AG08395 (cell line): ENCODE data around the gene WIPF1.

ENCODE experiments used
- DNase-seq: peaks from one replicate; pipeline ENCODE4 v3.0.0; 2012; ENCODE audit warnings: mixed read lengths, low spot score

The WIPF1 gene

GRCh38 chr2:174621323-174621722, 23.7 kb upstream of the WIPF1 start:
- DNase-seq = no peak

- no peak for DNase-seq
Observed at GRCh38 chr2:174618179-174618578, 20.6 kb upstream of the WIPF1 start.

DNA sequence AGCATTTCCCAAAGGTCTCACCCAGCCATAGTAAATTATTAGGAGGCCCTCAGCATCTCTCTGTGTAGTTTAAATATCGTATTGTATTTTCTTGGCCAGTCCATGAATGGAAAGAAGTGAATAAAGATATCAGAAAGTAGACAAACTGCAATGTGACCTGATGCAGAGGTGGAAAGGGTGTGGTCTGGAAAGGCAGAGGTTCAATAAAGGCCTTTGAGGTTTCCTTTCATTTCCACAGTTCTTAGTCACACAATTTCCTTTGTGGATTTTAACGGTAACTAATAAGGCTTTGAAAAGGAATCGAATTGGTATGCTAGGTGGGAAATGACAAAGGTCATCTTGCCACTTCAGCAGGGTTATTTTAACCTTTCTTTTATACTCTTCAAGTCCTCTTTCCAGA, 20.1 kb upstream of the WIPF1 start:
- no peak for DNase-seq

- DNase-seq = no peak
Observed at GRCh38 chr2:174617120-174617519, 19.5 kb upstream of the WIPF1 start.

- no peak for DNase-seq
Observed at GRCh38 chr2:174615871-174616436, 18.4 kb upstream of the WIPF1 start.

DNA sequence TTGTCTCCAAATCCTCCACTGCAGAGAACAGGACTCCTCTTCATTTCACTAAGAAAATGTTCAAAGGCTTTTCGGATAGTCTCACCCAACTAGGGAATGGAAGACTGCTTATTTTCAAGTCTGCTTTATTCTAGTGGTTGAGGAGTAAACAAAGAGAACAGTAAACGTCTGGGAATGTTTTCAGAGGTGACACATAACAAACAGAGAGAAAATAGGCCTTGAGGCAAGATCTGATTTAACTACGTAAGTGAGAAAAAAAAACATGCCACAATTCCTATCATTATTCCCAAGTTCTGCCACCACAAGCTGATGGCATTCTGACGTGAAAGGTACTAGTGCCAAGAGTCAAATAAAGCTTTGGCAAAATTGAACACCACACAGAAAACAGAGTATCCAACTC, 16.7 kb upstream of the WIPF1 start:
- peak; percentile 78 for DNase-seq

GRCh38 chr2:174613531-174613930, 15.9 kb upstream of the WIPF1 start:
- DNase-seq = no peak

DNA sequence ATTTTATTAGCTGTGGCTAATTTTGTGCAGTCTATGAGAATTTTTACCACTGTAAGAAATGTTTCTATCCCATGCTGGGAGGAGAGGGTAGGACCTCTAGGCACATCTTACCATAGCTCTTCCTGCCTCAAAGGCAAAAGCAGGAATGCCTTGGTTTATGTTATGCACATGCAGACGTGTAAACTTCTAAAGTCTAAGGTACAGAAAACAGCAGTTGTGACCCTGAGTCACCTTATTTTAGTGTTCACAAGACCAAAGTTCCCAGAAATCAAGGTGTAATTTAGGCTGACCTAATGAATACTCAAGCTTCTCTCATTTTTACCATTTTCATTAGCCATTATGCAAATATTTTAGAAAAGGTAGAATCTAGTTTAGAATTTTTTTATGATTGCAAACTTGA, 15.4 kb upstream of the WIPF1 start:
- DNase-seq = no peak

DNA sequence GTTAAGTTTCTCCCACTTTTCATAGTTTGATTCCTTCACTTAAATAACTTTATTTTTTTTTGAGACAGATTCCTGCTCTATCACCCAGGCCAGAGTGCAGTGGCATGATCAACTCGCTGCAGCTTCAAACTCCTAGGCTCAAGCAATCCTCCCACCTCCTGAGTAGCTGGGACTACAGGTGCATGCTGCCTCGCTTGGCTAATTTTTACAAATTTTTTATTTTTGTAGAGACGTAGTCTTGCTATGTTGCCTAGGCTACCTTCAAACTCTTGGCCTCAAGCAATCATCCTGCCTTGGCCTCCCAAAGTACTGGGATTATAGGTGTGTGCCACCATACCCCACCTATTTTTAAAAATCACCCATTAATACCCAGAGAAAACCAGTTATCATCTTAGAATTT, 14.2 kb upstream of the WIPF1 start:
- no peak for DNase-seq

GRCh38 chr2:174611006-174611405, 13.4 kb upstream of the WIPF1 start:
- no peak for DNase-seq

DNA sequence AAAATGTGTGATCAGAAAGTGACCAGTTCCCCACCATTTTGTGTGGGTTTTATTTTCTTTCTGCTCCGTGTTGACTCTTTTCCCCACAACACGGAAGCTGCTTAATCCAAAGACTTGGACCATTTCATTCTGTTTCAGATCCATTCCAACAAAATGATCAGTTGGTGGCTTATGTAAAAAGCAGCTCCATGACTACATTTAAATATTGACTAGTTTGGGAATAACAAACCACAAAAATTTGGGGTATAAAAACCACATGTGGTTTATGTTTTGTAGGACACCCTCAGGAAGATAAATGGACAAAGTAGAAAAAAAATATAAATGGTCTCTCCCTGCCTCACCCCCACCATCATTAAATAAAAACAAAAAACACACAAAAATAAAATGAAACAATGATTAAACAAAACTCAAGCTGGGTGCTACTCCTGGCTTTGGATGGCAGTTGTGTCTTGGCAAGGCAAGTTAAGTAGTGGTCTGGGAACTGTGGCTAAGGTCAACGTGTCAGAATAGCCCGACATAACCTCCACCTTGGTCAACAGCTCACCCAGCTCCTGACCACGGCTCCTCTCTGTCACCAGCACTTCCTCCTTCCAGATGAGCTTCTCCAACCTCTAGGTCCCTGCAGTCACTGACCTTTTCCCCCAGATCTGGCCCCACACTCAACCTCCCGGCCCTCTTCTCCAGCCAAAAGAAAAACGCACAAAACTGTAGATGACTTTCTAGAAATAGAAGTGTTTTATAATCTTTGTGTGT, 12.8 kb upstream of the WIPF1 start:
- DNase-seq = no peak

- no peak for DNase-seq
Observed at GRCh38 chr2:174609261-174609660, 11.7 kb upstream of the WIPF1 start.

- no peak for DNase-seq
Observed at GRCh38 chr2:174608866-174609214, 11.2 kb upstream of the WIPF1 start.

DNA sequence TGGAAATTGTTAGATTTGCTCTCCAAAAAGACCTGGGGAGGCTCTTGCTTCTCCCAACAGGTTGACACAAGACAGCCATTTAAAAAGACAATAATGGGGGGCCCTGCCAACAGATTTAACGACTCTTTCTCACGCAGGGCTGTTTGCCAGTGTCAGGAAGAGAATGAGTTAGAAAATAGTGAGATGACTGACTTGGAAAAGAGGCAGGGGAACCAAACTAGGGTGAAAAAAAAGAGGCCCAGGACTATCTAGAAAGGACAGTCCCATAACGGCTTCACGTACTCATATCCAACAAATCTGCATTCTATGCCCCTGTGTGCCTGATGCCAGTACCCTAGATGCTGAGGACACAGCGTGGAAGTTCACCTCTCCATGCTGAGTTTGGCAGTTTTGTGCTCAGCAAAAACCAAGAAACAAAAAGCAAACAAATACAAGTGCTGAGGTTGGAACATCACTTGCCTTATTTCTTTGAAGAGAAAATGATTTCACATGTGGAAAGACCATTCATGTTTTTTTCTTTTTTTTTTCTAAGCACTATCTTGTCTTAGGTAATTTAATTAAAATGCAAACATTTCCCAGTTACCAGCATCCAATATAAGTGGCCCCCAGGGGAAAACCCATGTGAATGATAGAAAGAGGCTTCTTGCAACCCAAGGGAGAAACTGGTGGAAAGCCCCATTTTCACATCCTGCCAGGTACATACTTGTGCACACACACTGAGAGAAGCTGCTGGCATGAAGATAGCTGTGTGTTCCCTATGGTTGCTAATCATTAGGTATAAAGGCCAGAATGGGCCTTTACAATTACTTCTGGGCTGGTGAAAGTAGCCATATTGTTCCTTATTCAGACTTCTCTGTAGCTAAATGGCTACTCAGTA, 10.6 kb upstream of the WIPF1 start:
- no peak for DNase-seq

DNA sequence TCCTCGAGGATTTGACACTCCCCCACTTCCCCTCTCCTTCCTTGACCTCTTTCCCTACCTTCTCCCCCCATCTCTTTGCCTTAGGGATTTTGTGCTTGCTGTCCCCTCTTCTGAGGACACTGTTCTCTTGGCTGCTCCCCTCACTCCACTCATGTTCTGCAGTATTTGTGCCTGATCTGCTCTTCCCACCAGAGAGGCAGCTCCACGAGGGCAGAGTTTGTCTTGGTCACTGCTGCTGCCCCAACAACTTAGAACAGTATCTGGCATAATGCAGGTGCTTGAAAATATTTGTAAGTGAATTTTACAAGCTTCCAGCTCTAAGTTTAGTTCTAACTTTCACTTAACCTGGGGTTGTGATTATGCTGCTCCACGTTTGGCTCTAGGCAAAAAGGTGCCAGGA, 10.0 kb upstream of the WIPF1 start:
- no peak for DNase-seq

DNA sequence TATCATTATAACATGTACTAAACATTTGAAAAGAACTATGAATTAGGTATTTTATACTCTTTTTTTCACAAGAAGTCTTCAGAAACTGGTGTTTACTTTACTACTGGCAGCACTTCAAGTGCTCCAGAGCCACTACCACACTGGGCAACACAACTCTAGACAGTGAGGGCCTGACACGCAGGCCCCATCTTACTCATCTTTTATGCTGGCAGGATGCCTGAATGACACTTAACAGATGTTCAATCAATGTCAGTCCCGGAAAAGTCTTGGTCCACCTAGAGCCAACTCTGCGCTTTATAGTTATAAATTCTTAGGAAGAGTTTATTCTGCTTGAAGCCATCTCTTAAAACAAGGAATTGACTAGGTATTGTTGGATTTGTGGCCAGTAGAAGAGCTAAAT, 8.7 kb upstream of the WIPF1 start:
- DNase-seq = peak; percentile 85

- no peak for DNase-seq
Observed at GRCh38 chr2:174605687-174606086, 8.1 kb upstream of the WIPF1 start.

DNA sequence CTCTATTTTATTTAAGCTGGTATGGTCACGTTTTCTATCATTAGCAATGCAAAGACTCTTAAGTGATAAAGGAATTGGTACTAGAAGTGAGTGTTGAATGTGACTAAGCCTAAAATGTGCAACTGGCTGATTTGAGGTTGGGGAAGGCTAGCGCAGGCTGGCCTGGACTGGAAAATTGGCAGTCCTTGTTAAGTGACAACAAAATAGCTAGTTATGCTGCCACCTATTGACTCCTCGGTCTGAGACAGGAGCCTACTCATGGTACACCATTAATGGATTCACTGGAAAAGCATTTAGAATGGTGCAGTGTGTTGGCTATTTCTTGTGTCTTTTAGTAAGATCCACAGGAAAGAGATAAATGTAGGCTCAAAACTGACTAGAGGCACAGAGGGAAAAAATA, 5.7 kb upstream of the WIPF1 start:
- peak; percentile 70 for DNase-seq

DNA sequence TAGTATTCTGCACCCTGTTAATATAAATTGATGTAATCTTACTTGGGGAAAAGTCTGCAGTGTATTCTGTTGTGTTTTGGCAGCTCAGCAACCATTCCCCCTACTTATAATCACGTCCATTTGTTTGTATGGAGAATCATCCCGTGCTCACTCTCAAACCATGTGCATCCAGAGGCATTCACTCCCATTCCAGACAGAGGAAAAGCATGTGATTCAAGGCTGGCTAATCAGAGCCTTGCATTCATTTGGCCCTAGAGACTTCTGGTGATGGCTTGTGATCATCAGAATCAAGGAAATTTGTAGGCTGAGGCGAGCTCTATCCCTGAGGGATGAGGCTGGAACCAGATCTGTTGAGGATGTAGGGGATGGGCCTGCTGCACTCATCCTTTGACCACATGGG, 5.1 kb upstream of the WIPF1 start:
- no peak for DNase-seq

- DNase-seq = no peak
Observed at GRCh38 chr2:174600349-174600748, 2.7 kb upstream of the WIPF1 start.

- no peak for DNase-seq
Observed at GRCh38 chr2:174599310-174599921, 1.8 kb upstream of the WIPF1 start.

GRCh38 chr2:174597009-174597344, 627 bp downstream of the WIPF1 start:
- no peak for DNase-seq

DNA sequence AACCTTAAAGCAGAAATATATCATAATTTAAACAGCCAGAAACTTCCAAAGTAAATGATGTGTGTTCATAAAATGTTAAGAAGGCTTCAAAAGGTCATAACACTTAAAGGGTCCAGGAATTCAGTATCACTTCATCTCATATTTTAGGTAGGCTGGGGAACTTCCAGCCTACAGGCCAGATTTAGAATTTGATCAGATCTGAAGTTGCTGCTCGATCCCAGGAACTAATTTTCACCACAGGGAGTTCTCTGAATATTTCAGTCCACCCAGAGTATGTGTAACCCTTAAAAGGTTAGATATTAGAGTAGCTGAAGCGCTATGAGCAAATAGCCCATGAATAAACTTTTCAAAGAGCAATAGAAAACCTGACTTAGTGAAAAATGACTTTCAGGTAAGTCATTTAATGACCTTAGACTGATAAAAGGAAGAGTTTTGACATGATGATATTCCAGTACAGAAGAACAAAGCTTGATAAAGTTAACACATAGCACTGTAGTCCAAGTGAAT, 1.7 kb downstream of the WIPF1 start:
- no peak for DNase-seq
